Esophagus (tissue), 2 donors: ENCODE measurements around the gene BLOC1S3. TPM values are rescaled to one million over a fixed set of nuclear protein-coding genes. Genes with fewer than 3 reads are reported as not detected.

Source experiments
- H3K27ac ChIP-seq, 2 donors: one replicate each; pipeline ENCODE4 v1.5.1; 2013; ENCODE audit warnings: low read depth in 2 of 2, mild to moderate bottlenecking in 2 of 2, inconsistent platforms in 1 of 2, low read length in 1 of 2, moderate library complexity in 1 of 2
- H3K27me3 ChIP-seq, 2 donors: one replicate each; pipeline ENCODE4 v1.6.1; 2013; ENCODE audit warnings: low read length in 2 of 2, control low read depth in 1 of 2, mild to moderate bottlenecking in 1 of 2; ENCODE audit not compliant: insufficient read depth in 2 of 2, control insufficient read depth in 1 of 2
- H3K36me3 ChIP-seq, 2 donors: one replicate each; pipeline ENCODE4 v1.6.1; 2013; ENCODE audit warnings: low read length in 1 of 2; ENCODE audit not compliant: control insufficient read depth in 2 of 2, insufficient read depth in 2 of 2
- H3K4me1 ChIP-seq, 2 donors: one replicate each; pipeline ENCODE4 v1.6.1; 2013; ENCODE audit warnings: low read length in 1 of 2; ENCODE audit not compliant: control insufficient read depth in 2 of 2, insufficient read depth in 2 of 2
- H3K4me3 ChIP-seq, 2 donors: one replicate each; pipeline ENCODE4 v1.5.1; 2013; ENCODE audit warnings: low read length in 2 of 2, mild to moderate bottlenecking in 2 of 2, low read depth in 1 of 2, moderate library complexity in 1 of 2
- H3K9me3 ChIP-seq, 2 donors: one replicate each; pipeline ENCODE4 v1.6.1; 2013; ENCODE audit warnings: mild to moderate bottlenecking in 2 of 2, low read depth in 1 of 2, low read length in 1 of 2, moderate library complexity in 1 of 2; ENCODE audit not compliant: control insufficient read depth in 2 of 2, insufficient read depth in 1 of 2
- WGBS, 2 donors: extraction: QIAGEN DNeasy Blood & Tissue Kit; methylation state at CpG; one replicate each; pipeline ENCODE4 v1.1.7; 2013; 5-methylcytosine and 5-hydroxymethylcytosine counted together
- polyA plus RNA-seq, 2 donors: library from polyadenylated mRNA; stranded (reverse); fragments of 200-250 nt; gene quantifications; one replicate each; pipeline ENCODE4 v1.2.3, GENCODE V29; 2013
- donor health status: healthy with polysubstance abuse.
- donor health status: Bipolar disorder and iron deficiency.

The BLOC1S3 gene
- polyA plus RNA-seq, 2 donors, result 2.2 to 3.1 TPM

- WGBS, 2 donors, result 83 to 85% methylated on average over 16 of the region's 16 CpGs
- H3K27me3 ChIP-seq, result no peaks in the 10 kb centered on the region
- H3K9me3 ChIP-seq, result no peaks in the 10 kb centered on the region
- no peak overlapping the region for H3K27ac ChIP-seq
- no peaks in the 10 kb centered on the region for H3K36me3 ChIP-seq
- H3K4me1 ChIP-seq, result peaks cover 8 to 30% of the 10 kb centered on the region in 2 donors
- no peak overlapping the region for H3K4me3 ChIP-seq
Observed at GRCh38 chr19:45168767-45169351, 9.7 kb upstream of the BLOC1S3 start.

- H3K4me3 ChIP-seq, result no peak overlapping the region
- WGBS, 2 donors, result 94 to 96% methylated on average over 10 of the region's 10 CpGs
- H3K4me1 ChIP-seq, result peaks cover 5 to 23% of the 10 kb centered on the region in 2 donors
- H3K36me3 ChIP-seq, result no peaks in the 10 kb centered on the region
- H3K27ac ChIP-seq, result no peak overlapping the region
- H3K27me3 ChIP-seq, result no peaks in the 10 kb centered on the region
- no peaks in the 10 kb centered on the region for H3K9me3 ChIP-seq
Observed at GRCh38 chr19:45169602-45170001, 9.0 kb upstream of the BLOC1S3 start.

- Histone ChIP-seq H3K9me3 (no peaks in the 10 kb centered on the region), H3K27me3 (no peaks in the 10 kb centered on the region), H3K4me3 (no peak overlapping the region), H3K27ac (no peak overlapping the region), H3K36me3 (no peaks in the 10 kb centered on the region), H3K4me1 (peaks cover 5 to 17% of the 10 kb centered on the region in 2 donors)
- WGBS, 2 donors, result 80 to 82% methylated on average over 21 of the region's 21 CpGs
Observed at GRCh38 chr19:45170146-45171106, 8.2 kb upstream of the BLOC1S3 start.

- Histone ChIP-seq H3K4me3 (no peak overlapping the region), H3K4me1 (peaks cover 5 to 17% of the 10 kb centered on the region in 2 donors), H3K9me3 (no peaks in the 10 kb centered on the region), H3K36me3 (no peaks in the 10 kb centered on the region), H3K27ac (peak overlapping the region in 1 of 2 donors; percentile 10), H3K27me3 (no peaks in the 10 kb centered on the region)
- WGBS, 2 donors, result 25 to 35% methylated on average over 7 of the region's 7 CpGs
Observed at GRCh38 chr19:45171211-45171623, 7.4 kb upstream of the BLOC1S3 start.

GRCh38 chr19:45172173-45172572 is 6.4 kb upstream of the BLOC1S3 start:
- H3K4me1 ChIP-seq, result peaks cover 5 to 11% of the 10 kb centered on the region in 2 donors
- no peaks in the 10 kb centered on the region for H3K36me3 ChIP-seq
- H3K9me3 ChIP-seq, result no peaks in the 10 kb centered on the region
- no peak overlapping the region for H3K27ac ChIP-seq
- no peaks in the 10 kb centered on the region for H3K27me3 ChIP-seq
- 48 to 51% methylated on average over 4 of the region's 4 CpGs for WGBS, 2 donors
- no peak overlapping the region for H3K4me3 ChIP-seq

- Histone ChIP-seq H3K4me3 (no peak overlapping the region), H3K4me1 (peaks cover 5 to 13% of the 10 kb centered on the region in 2 donors), H3K27me3 (no peaks in the 10 kb centered on the region), H3K27ac (no peak overlapping the region), H3K9me3 (no peaks in the 10 kb centered on the region), H3K36me3 (no peaks in the 10 kb centered on the region)
- 89 to 91% methylated on average over 15 to 17 of the region's 18 CpGs for WGBS, 2 donors
Observed at GRCh38 chr19:45172611-45173208, 5.9 kb upstream of the BLOC1S3 start.

GRCh38 chr19:45173816-45174215 is 4.8 kb upstream of the BLOC1S3 start:
- H3K4me1 ChIP-seq, result peaks cover 5 to 13% of the 10 kb centered on the region in 2 donors
- no peak overlapping the region for H3K4me3 ChIP-seq
- no peaks in the 10 kb centered on the region for H3K36me3 ChIP-seq
- 85% methylated on average over 12 of the region's 12 CpGs for WGBS, 2 donors
- no peaks in the 10 kb centered on the region for H3K27me3 ChIP-seq
- H3K9me3 ChIP-seq, result no peaks in the 10 kb centered on the region
- no peak overlapping the region for H3K27ac ChIP-seq

- Histone ChIP-seq H3K27ac (no peak overlapping the region), H3K36me3 (no peaks in the 10 kb centered on the region), H3K9me3 (no peaks in the 10 kb centered on the region), H3K4me3 (no peak overlapping the region), H3K4me1 (peaks cover 5 to 17% of the 10 kb centered on the region in 2 donors), H3K27me3 (no peaks in the 10 kb centered on the region)
- WGBS, 2 donors, result 66 to 73% methylated on average over 10 of the region's 10 CpGs
Observed at GRCh38 chr19:45175515-45176345, 2.9 kb upstream of the BLOC1S3 start.

GRCh38 chr19:45177817-45178261 is 745 bp upstream of the BLOC1S3 start, which contains the start of gene TRAPPC6A:
Gene TRAPPC6A, minus strand, starts transcription at chr19:45178237. Its CDS starts 19 bp downstream, at chr19:45178218.
- 0% methylated on average over 36 of the region's 36 CpGs for WGBS, 2 donors
- peak within 1 kb of the TSS; percentile 95 to 98 for H3K27ac ChIP-seq
- no peaks in the 10 kb centered on the region for H3K36me3 ChIP-seq
- H3K27me3 ChIP-seq, result no peaks in the 10 kb centered on the region
- H3K9me3 ChIP-seq, result no peaks in the 10 kb centered on the region
- H3K4me3 ChIP-seq, result peak within 1 kb of the TSS; percentile 77 to 79
- peaks cover 0 to 14% of the 10 kb centered on the region in 2 donors for H3K4me1 ChIP-seq
